H9 (cell line): Measurements from ENCODE around the gene F2R. TPM values are rescaled to one million over a fixed set of nuclear protein-coding genes. Genes with fewer than 3 reads are reported as not detected.

Experiments used
- DNase-seq: peaks from one replicate; pipeline ENCODE4 v3.0.0-alpha.2; 2017
- H2AFZ ChIP-seq: one replicate; pipeline ENCODE4 v1.6.1; 2013; ENCODE audit warnings: mild to moderate bottlenecking, low read length, control low read depth, moderate library complexity
- H2AK5ac ChIP-seq: 2 replicates; pipeline ENCODE4 v1.6.1; 2013; ENCODE audit warnings: low read length, control low read depth, mixed read lengths; ENCODE audit not compliant: insufficient read length
- H2BK120ac ChIP-seq: one replicate; pipeline ENCODE4 v1.6.1; 2013; ENCODE audit warnings: low read depth, mild to moderate bottlenecking, low read length, control low read depth, inconsistent platforms; ENCODE audit not compliant: poor library complexity, severe bottlenecking
- H2BK12ac ChIP-seq: 2 replicates; pipeline ENCODE4 v1.6.1; 2013; ENCODE audit warnings: low read length, control low read depth, mixed read lengths, low read depth; ENCODE audit not compliant: insufficient read length
- H2BK15ac ChIP-seq: 2 replicates; pipeline ENCODE4 v1.6.1; 2013; ENCODE audit warnings: low read depth, low read length, control low read depth
- H2BK20ac ChIP-seq: one replicate; pipeline ENCODE4 v1.6.1; 2013; ENCODE audit warnings: low read depth, mild to moderate bottlenecking, low read length, control low read depth, inconsistent platforms; ENCODE audit not compliant: poor library complexity, severe bottlenecking
- H2BK5ac ChIP-seq: 2 replicates; pipeline ENCODE4 v1.6.1; 2013; ENCODE audit warnings: low read length, control low read depth, mixed read lengths; ENCODE audit not compliant: insufficient read length
- H3K14ac ChIP-seq: 2 replicates; pipeline ENCODE4 v1.6.1; 2013; ENCODE audit warnings: low read length, control low read depth; ENCODE audit not compliant: insufficient read depth
- H3K18ac ChIP-seq: 2 replicates; pipeline ENCODE4 v1.6.1; 2013; ENCODE audit warnings: low read depth, mild to moderate bottlenecking, mixed read lengths, low read length, control low read depth; ENCODE audit not compliant: insufficient read length
- H3K23ac ChIP-seq: 2 replicates; pipeline ENCODE4 v1.6.1; 2013; ENCODE audit warnings: low read length, control low read depth, mixed read lengths, low read depth; ENCODE audit not compliant: insufficient read length
- H3K23me2 ChIP-seq: 2 replicates; pipeline ENCODE4 v1.6.1; 2013; ENCODE audit warnings: low read depth, mild to moderate bottlenecking, mixed read lengths, low read length, control low read depth; ENCODE audit not compliant: insufficient read length, poor library complexity, severe bottlenecking
- H3K27ac ChIP-seq: 2 replicates; pipeline ENCODE4 v1.5.1; 2013; ENCODE audit warnings: low read length, control low read depth, mixed read lengths, low read depth; ENCODE audit not compliant: insufficient read length
- H3K27me3 ChIP-seq: 2 replicates; pipeline ENCODE4 v1.6.1; 2013; ENCODE audit warnings: low read length, control low read depth, inconsistent platforms; ENCODE audit not compliant: insufficient read depth
- H3K4ac ChIP-seq: 2 replicates; pipeline ENCODE4 v1.6.1; 2013; ENCODE audit warnings: low read depth, mild to moderate bottlenecking, control low read depth, inconsistent platforms, low read length, moderate library complexity
- H3K4me1 ChIP-seq: 2 replicates; pipeline ENCODE4 v1.6.1; 2013; ENCODE audit warnings: low read length, control low read depth, inconsistent platforms; ENCODE audit not compliant: insufficient read depth
- H3K4me2 ChIP-seq: 2 replicates; pipeline ENCODE4 v1.6.1; 2013; ENCODE audit warnings: low read length, control low read depth, mixed read lengths; ENCODE audit not compliant: insufficient read length, insufficient read depth
- H3K56ac ChIP-seq: 2 replicates; pipeline ENCODE4 v1.6.1; 2013; ENCODE audit warnings: low read depth, mild to moderate bottlenecking, mixed read lengths, low read length, control low read depth; ENCODE audit not compliant: insufficient read length
- H3K79me1 ChIP-seq: 2 replicates; pipeline ENCODE4 v1.6.1; 2013; ENCODE audit warnings: low read depth, mild to moderate bottlenecking, moderate library complexity, low read length, control low read depth, inconsistent platforms; ENCODE audit not compliant: insufficient read depth, poor library complexity, severe bottlenecking
- H3K79me2 ChIP-seq: 2 replicates; pipeline ENCODE4 v1.6.1; 2013; ENCODE audit warnings: low read length, control low read depth, inconsistent platforms; ENCODE audit not compliant: insufficient read depth
- H3K9ac ChIP-seq: 2 replicates; pipeline ENCODE4 v1.6.1; 2013; ENCODE audit warnings: low read length, control low read depth, mixed read lengths; ENCODE audit not compliant: insufficient read length; ENCODE audit errors: extremely low read depth
- H3K9me3 ChIP-seq: one replicate; pipeline ENCODE4 v1.6.1; 2013; ENCODE audit warnings: low read depth, low read length, inconsistent platforms; ENCODE audit not compliant: control insufficient read depth
- H3T11ph ChIP-seq: one replicate; pipeline ENCODE4 v1.6.1; 2013; ENCODE audit warnings: mild to moderate bottlenecking, low read length, control low read depth, inconsistent platforms
- H4K20me1 ChIP-seq: one replicate; pipeline ENCODE4 v1.6.1; 2013; ENCODE audit not compliant: control insufficient read depth, insufficient read length, insufficient read depth
- H4K5ac ChIP-seq: 2 replicates; pipeline ENCODE4 v1.6.1; 2013; ENCODE audit warnings: low read depth, mild to moderate bottlenecking, mixed read lengths, low read length, control low read depth; ENCODE audit not compliant: insufficient read length
- H4K8ac ChIP-seq: replicated peaks from 2 replicates; pipeline ENCODE4 v1.6.1; 2013; ENCODE audit warnings: low read length, control low read depth, mixed read lengths, low read depth; ENCODE audit not compliant: insufficient read length
- H4K91ac ChIP-seq: 2 replicates; pipeline ENCODE4 v1.6.1; 2013; ENCODE audit warnings: low read depth, mild to moderate bottlenecking, moderate library complexity, mixed read lengths, low read length, control low read depth; ENCODE audit not compliant: insufficient read length
- H3K27ac Mint-ChIP-seq, 3 experiments: 2 replicates in 2 of 3; 3 replicates in 1 of 3; pipeline ENCODE4 v1.8.0; 2020 to 2021; ENCODE audit warnings: mixed read lengths in 3 of 3, mild to moderate bottlenecking in 1 of 3, moderate library complexity in 1 of 3
- H3K27me3 Mint-ChIP-seq: 2 replicates; pipeline ENCODE4 v1.8.0; 2021; ENCODE audit warnings: low read depth, mild to moderate bottlenecking, moderate library complexity, mixed read lengths
- H3K36me3 Mint-ChIP-seq, 3 experiments: 2 replicates in 2 of 3; 3 replicates in 1 of 3; pipeline ENCODE4 v1.8.0; 2020 to 2021; ENCODE audit warnings: low read depth in 3 of 3, mixed read lengths in 3 of 3; ENCODE audit not compliant: insufficient read depth in 1 of 3
- H3K4me1 Mint-ChIP-seq, 2 experiments: 2 replicates each; pipeline ENCODE4 v1.8.0; 2020; ENCODE audit warnings: mixed read lengths in 2 of 2
- H3K4me3 Mint-ChIP-seq, 2 experiments: 2 replicates in 1 of 2; 3 replicates in 1 of 2; pipeline ENCODE4 v1.8.0; 2020 to 2021; ENCODE audit warnings: mild to moderate bottlenecking in 2 of 2, mixed read lengths in 2 of 2, moderate library complexity in 1 of 2
- H3K9me3 Mint-ChIP-seq, 2 experiments: 2 replicates in 1 of 2; 3 replicates in 1 of 2; pipeline ENCODE4 v1.8.0; 2020; ENCODE audit warnings: mild to moderate bottlenecking in 2 of 2, mixed read lengths in 2 of 2, moderate library complexity in 1 of 2
- WGBS: extraction: QIAGEN DNeasy Blood & Tissue Kit; methylation state at CpG from one replicate; pipeline ENCODE4 v1.1.7; 2013; ENCODE audit warnings: missing lambda C conversion rate, low lambda C conversion rate, mixed read lengths; ENCODE audit not compliant: insufficient read length; ENCODE audit errors: extremely low coverage; 5-methylcytosine and 5-hydroxymethylcytosine counted together
- total RNA-seq: library from RNA; stranded (reverse); gene quantifications from 2 replicates; pipeline ENCODE4 v1.2.1, GENCODE V29; 2021
- TF ChIP-seq, protein P1 (sequence below): fragments of 200-600 bp; sonication (generic); conservative IDR thresholded peaks from 3 replicates; pipeline ENCODE4 v1.8.0; 2021; ENCODE audit warnings: antibody characterized with exemption, mild to moderate bottlenecking

The F2R gene
- total RNA-seq, 1 experiment from 2014 or later = 14.8 TPM

DNA sequence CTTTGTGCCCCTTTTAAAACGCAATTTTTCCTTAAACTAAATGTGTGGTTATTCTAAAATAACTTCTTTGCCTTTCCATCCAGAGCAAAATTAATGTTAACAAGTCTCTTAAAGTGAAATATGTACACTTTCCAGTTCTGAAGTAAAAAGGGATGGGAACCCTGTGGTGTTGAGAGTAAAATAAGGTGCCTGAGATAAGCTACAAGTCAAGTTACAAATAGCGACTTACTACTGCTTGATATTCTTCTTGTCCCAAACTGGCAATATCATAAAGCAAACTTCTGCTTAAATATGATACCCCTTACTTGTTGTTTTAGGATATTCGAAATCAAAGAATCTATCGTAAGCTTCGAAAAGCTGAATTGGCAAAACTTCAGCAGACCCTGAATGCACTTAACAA lies 18.3 kb upstream of the F2R start:
- Histone ChIP-seq H3K4me2 (no peak overlapping the region), H3K9ac (no peak overlapping the region), H3T11ph (no peak overlapping the region), H3K4ac (no peak overlapping the region), H3K23ac (no peak overlapping the region), H3K27ac (no peak overlapping the region), H2BK120ac (no peak overlapping the region), H3K23me2 (no peaks in the 10 kb centered on the region), H4K8ac (no peak overlapping the region), H3K14ac (no peak overlapping the region), H2BK20ac (no peak overlapping the region), H2BK5ac (no peak overlapping the region), H4K91ac (no peak overlapping the region), H2AK5ac (no peak overlapping the region), H3K79me2 (no peaks in the 10 kb centered on the region), H3K56ac (no peak overlapping the region), H2AFZ (no peak overlapping the region), H3K79me1 (no peaks in the 10 kb centered on the region), H4K20me1 (no peaks in the 10 kb centered on the region), H3K9me3 (no peaks in the 10 kb centered on the region), H3K4me1 (no peaks in the 10 kb centered on the region), H2BK15ac (no peak overlapping the region), H3K18ac (no peak overlapping the region), H2BK12ac (no peak overlapping the region), H3K27me3 (no peaks in the 10 kb centered on the region), H4K5ac (no peak overlapping the region)
- DNase-seq = no peak
- WGBS = no CpG with 5 or more reads among the region's 5 CpGs
- Mint-ChIP-seq H3K9me3 (no peaks in the 10 kb centered on the region), H3K36me3 (peaks cover 0 to 12% (median 8%) of the 10 kb centered on the region in 3 experiments; a peak in 4 of 7 replicates), H3K27me3 (no peaks in the 10 kb centered on the region), H3K4me1 (no peaks in the 10 kb centered on the region), H3K4me3 (no peak overlapping the region), H3K27ac (no peak overlapping the region)
- TF ChIP-seq, protein P1, sequence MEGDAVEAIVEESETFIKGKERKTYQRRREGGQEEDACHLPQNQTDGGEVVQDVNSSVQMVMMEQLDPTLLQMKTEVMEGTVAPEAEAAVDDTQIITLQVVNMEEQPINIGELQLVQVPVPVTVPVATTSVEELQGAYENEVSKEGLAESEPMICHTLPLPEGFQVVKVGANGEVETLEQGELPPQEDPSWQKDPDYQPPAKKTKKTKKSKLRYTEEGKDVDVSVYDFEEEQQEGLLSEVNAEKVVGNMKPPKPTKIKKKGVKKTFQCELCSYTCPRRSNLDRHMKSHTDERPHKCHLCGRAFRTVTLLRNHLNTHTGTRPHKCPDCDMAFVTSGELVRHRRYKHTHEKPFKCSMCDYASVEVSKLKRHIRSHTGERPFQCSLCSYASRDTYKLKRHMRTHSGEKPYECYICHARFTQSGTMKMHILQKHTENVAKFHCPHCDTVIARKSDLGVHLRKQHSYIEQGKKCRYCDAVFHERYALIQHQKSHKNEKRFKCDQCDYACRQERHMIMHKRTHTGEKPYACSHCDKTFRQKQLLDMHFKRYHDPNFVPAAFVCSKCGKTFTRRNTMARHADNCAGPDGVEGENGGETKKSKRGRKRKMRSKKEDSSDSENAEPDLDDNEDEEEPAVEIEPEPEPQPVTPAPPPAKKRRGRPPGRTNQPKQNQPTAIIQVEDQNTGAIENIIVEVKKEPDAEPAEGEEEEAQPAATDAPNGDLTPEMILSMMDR = no peak
